ENCODE results near the gene ALG11.

The ALG11 gene

DNA sequence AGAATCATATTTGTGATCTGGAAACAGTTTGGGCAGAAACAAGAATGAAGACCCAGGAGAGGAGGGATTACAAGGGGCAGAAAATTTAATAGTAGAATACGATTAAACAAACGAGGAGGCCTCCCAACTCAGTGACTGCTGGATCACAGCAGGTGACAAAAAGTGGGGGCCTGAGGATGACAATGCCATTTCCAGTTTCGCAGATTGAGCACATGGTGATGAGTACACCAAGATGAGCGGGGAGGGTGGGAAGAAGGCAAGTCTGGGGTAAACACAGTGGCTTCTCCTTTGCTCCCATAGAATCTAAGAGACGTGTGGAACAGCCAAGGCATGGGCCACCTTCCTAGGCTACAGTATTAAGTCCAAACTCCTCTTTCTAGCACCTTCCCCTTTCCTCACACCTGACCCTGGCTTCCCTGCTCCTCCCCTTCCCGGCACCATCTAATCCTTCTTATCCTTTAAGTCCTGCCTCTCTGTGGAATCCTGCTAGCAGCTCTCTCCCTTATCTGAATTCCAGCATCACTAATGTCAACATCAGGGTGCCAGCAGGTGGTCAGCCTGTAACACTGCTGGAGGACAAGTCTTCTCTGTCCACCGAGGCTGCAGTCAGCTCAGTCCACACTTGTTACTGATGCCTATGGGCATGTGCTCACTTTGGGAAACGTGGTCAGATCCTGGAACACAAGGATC lies 14.4 kb upstream of the ALG11 start:
- DNase-seq, result no peak

DNA sequence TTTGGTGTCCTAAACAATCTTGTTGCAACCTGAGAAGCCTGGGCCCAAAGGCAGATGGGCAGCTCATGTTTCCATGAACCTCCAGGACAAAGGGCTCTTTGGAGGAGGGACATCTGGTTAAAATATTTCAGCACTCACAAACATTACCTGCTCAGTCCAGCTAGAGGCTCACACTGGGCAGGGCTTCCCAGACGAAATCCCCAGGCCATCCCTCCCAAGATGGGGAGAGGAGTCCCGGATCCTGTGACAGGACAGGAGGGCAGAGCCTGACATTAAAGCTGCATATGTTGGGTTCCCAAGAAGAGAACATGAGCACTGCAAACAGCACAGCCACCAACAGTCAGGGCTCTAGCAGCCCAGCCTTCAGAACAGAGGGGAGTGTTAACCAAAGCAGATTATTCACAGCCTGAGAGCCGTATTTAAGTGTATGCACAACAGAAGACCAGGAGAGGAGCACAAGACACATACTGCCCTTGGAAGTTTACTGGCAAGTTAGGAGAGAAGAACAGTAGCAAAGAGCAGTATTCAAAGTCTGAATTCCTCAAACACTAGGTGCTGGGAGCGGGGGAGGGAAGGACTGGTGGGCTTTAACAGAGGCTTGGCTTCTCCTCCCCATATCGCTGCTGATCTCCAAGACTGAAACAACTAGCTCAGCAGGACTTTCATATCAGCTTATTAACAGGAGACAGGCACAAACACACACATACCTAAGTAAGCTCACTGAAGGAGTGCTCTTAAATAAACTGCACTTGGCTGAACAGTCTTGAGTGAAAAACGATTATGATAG lies 13.3 kb upstream of the ALG11 start:
- DNase-seq, result no peak

GRCh38 chr13:51999510-51999911 lies 12.7 kb upstream of the ALG11 start:
- DNase-seq, result no peak

- DNase-seq, result no peak
Observed at GRCh38 chr13:51999921-52000320, 12.3 kb upstream of the ALG11 start.

DNA sequence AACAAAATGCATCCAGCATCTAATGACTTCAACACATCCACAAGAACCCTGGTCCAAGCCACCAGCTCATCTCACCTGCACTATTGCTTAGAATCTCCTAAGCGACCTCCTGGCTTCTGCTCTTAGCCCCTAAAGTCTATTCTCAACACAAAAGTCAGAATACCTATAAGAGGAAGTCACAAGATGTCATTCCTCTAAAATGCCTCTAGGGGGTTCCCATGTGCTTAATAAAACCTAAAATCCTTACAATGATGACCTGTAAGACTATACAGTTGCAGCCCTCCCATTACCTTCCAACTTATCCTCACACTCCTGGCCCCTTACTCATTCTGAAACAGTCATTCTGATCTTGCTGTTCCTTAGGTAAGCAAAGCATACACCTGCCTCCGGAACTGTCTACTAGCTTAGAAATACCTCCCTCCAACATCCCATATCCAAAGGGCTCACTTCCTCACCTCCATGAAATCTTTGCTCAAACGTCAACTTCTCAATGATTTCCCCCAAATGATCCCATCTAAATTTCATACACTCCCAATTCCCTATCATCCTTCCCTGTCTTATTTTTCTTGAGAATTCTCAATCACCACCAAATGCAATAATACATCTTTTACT lies 11.0 kb upstream of the ALG11 start:
- DNase-seq, result peak; percentile 39

- no peak for DNase-seq
Observed at GRCh38 chr13:52002361-52002760, 9.8 kb upstream of the ALG11 start.

DNA sequence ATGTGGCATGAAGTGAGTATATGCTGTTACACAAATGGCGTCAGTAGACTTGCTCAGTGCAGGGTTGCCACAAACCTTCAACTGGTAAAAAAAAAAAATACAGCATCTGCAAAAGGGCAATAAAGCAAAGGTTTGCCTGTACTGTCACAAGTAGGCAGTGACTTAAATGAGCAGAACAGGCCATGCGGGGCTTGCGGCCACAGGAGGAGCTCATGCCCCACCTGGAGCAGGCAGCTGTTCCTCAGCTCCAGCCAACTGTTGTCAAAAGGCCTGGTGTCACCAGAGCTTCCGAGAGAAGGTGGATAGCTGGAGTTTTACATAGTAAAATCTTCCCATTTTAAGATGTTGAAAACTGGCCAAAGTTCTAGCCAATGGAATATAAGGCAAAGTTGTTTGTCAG lies 8.7 kb upstream of the ALG11 start:
- DNase-seq, result no peak

DNA sequence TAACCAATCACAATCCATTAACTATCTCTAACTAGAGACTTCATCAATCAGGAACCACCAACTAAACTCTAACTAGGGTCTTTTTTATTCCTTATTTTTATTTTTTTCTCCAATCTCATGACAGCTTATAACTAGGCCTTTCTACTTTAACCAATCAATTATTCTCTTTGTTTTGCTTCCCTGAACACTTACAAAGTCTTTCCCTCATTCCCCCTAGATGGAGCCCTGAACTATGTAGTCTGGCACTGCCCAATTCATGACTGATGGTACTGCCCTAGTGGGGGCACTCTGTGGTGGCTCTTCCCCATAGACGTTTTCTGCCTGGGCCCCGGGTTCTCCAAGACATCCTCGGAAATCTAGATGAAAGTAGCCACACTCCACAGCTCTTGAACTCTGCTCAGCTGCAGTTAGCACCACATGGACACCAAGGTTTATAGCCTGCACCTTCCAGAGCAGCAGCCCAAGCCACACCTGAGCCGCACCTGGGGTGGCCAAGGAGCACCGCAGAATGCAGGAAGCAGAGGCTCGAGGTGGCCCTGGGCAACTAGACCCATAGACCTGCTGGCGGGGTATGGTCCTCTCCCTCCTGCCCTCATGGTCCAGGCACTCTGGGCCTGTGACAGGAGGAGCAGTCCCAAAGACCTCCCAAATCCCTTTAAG lies 7.6 kb upstream of the ALG11 start:
- no peak for DNase-seq

GRCh38 chr13:52005841-52006522 lies 6.2 kb upstream of the ALG11 start:
- no peak for DNase-seq

DNA sequence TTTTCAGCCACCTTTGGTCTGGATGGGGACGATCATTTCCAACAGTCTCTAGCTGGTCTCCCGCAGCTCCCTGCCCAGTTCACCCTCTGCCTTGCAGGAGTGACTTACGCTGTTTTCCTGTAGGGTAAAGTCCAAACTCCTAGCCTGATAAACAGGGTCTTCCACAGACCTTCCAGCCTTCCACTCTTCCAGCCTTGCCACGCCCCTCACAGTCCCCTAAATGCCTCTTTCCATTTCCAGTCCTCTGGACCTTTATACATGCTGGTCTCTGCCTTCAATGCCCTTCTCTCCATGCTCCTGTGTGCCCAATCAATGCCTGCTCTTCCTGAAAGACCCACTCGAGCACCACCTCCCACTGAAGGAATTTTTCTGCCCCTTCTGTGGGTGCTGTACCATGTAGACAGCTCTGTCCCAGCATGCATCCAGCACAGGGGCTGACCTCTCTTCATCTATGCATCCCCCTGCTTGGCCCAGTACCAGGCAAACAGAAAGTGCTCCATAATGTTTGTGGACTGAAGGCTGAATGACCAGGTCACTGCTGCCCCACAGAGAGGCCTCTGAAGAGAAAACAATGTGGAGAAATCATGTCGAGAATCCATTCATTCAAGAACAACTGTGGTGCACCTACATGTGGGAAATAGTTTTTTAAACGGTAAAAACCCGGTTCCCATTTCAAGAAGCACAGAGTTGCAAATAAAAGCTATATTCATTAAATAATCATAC lies 5.5 kb upstream of the ALG11 start:
- no peak for DNase-seq

DNA sequence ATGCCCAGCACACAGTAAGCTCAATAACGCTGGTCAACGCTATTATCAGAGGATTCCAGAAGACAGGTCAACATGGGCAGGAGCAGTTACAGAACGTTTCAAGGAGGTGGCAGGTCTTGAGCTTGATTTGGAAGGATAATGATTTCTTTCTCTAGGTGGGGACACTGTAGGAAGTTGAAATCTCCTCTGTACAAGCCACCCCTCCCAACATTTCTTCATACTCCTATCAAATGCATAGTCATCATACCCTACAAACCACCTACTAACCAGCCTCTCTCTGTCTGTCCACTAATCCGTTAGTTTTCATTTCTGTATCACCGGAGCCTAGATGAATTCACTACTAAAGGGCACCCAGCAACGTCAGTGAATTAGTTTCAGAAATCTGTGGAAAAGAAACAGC lies 2.3 kb upstream of the ALG11 start:
- DNase-seq, result no peak

DNA sequence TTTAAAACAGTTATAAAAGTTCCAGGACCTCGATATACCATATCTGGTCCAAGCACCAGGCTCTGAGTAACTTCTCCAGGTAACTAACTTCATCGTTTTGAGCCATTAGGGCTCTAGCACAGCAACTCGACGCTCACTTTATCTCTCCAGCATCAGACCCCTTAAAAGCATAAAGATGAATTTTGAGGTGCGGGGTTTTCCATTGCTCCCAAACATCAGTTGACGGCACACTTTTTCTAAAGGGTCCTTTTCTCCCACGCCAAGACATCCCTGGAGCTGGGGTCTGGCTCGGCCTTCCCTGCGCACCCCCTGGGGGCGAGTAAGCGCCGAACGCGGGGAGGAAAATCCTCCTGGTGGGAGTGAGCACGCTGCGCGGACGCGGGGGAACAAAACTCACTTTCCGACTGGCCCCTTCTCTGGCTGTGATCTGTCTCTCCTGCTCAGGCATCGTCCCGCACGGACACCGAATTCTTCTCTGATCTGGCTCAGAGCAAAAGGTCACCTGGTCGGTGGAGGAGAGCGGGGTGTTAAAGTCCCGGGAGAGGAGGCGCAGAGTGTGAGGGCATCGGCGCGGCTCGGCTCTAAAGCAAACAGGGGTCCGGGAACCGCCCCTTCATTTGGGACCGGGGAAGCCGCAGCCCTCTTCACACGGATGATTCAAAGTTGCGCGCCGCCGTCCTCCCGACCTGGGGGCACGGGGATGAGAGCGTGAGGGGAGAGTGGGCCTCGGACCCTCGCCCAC lies 1.1 kb upstream of the ALG11 start, which contains the start of gene ATP7B:
ATP7B (minus strand) TSS at position 561 of the 742 bp plus-strand sequence; CDS start at position 448, 113 bp downstream.
- DNase-seq, result peak; percentile 10

DNA sequence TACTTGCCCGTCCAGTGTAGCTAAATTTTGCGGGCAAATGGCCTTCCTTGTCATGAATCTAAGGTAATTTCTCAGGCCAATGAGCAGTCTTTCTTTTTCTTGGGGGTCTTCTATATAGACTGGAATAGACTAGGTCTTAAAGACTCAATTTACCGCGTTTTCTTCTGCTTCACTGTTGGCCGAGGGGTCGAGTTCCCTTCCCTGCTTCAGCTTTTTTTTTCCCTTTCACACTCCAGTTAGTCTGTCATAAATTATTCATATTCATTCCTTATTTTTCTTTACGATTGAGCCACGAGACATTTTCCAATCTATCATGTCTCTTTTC lies 276 bp downstream of the ALG11 start:
- DNase-seq, result no peak

- no peak for DNase-seq
Observed at GRCh38 chr13:52016296-52016695, 4.1 kb downstream of the ALG11 start.

DNA sequence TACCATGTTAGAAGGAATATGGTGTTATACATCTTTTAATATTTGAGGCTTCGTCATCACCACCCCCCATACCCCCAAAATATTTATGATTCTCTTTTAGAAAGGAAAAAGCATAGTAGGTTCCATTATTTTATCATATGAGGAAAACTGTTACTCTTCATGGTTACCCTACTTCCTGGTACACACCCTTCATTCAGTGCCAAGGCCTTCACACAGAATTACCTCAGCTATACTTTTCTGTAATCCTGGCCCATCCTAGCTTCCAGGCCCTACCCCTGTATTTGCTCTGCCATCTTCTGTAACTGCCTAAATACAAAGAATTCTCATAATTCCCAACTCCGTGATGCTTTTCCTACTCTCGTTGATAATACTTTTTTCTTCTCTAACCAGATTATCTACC lies 8.0 kb downstream of the ALG11 start:
- DNase-seq, result no peak

- DNase-seq, result no peak
Observed at GRCh38 chr13:52022356-52022755, 10.2 kb downstream of the ALG11 start.

- no peak for DNase-seq
Observed at GRCh38 chr13:52024481-52024880, 12.3 kb downstream of the ALG11 start, which contains the start of gene UTP14C. Gene UTP14C (plus strand): TSS chr13:52024691. CDS start chr13:52028805, 4,114 bp downstream.

DNA sequence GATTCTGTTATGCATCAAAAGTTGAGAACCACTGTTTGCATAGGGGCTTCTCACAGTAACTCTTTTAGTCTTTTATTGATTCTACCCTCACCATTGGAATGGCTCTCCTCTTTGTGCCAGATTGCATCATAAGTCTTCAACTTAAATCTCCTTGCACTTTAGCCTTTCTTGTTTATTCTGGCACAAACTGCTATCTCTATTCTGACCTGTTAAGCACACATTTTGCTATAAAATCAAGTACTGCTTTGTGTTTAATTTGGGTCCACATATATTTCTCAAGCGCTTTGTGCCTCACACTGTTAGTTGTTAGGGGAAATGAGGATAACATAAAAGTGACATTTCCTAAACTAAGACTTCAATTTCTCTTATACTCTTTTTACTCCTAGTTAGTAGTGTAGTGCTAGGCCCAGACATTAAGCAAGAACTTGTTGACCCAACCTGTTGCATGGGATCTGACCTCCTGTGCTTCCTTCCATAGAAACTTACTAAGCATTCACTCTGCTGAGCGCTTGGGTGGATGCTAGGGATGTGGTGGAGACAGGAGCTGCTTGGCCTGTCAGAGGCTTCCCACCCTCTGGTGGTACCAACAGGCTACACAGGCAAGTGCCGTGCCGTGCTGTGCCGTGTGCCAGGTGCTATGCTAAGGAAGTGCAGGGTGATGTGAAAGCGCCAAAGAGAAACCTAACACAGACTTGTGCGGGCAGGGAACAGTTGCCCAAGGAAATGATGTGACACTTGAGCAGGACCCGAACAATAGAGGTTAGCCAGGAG lies 13.5 kb downstream of the ALG11 start:
- no peak for DNase-seq

GRCh38 chr13:52026246-52026626 lies 14.0 kb downstream of the ALG11 start:
- DNase-seq, result no peak

DNA sequence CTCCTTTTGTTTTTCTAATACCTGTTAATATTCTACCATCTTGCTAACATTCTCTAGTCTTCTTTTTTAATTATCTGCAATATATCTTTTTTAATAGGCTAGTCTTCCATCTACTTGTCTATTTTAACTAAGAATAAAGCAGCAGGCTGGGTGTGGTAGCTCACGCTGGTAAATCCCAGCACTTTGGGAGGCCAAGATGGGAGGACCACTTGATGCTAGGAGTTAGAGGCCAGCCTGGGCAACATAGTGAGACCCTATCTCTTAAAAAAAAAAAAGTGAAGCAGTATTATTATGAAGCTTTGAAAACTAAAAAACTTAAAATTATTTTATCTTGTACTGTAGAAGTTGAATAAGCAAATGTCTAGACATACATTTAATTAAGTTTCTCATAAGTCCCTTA lies 15.6 kb downstream of the ALG11 start:
- no peak for DNase-seq

GRCh38 chr13:52029569-52029968 lies 17.4 kb downstream of the ALG11 start:
- DNase-seq, result no peak
